HCT116 (cell line): ENCODE measurements around the gene EFS.

Experiments used
- CTCF ChIP-seq, 3 experiments: fragments of 200-600 bp in 1 of 3; sonication (generic) in 1 of 3; IDR thresholded peaks in 2 of 3; conservative IDR thresholded peaks in 1 of 3; 2 replicates each; pipeline ENCODE4 v1.5.1; 2012 to 2017; ENCODE audit warnings: low read depth in 2 of 3, low read length in 2 of 3, antibody characterized with exemption in 1 of 3, borderline replicate concordance in 1 of 3, control low read depth in 1 of 3, mild to moderate bottlenecking in 1 of 3, mixed read lengths in 1 of 3, mixed run types in 1 of 3, moderate library complexity in 1 of 3; ENCODE audit not compliant: insufficient read depth in 1 of 3
- EGR1 ChIP-seq: IDR thresholded peaks from 2 replicates; pipeline ENCODE4 v1.6.1; 2012; ENCODE audit warnings: low read depth
- ELF1 ChIP-seq: IDR thresholded peaks from 2 replicates; pipeline ENCODE4 v1.6.1; 2012; ENCODE audit warnings: low read depth, borderline replicate concordance
- EZH2 ChIP-seq: fragments of 200-600 bp; sonication (generic); IDR thresholded peaks from 2 replicates; pipeline ENCODE4 v1.6.1; 2017; ENCODE audit warnings: antibody characterized with exemption, mixed run types
- FOSL1 ChIP-seq: IDR thresholded peaks from 2 replicates; pipeline ENCODE4 v1.6.1; 2012; ENCODE audit warnings: low read depth
- JUND ChIP-seq: IDR thresholded peaks from 2 replicates; pipeline ENCODE4 v1.6.1; 2012
- SP1 ChIP-seq: IDR thresholded peaks from 2 replicates; pipeline ENCODE4 v1.6.1; 2012; ENCODE audit warnings: low read depth
- YY1 ChIP-seq: IDR thresholded peaks from 2 replicates; pipeline ENCODE4 v1.6.1; 2011; ENCODE audit warnings: low read length, low read depth, moderate library complexity, mild to moderate bottlenecking; ENCODE audit not compliant: insufficient replicate concordance; ENCODE audit errors: extremely low read depth
- ZBTB33 ChIP-seq: IDR thresholded peaks from 2 replicates; pipeline ENCODE4 v1.6.1; 2011; ENCODE audit warnings: mild to moderate bottlenecking, low read length, moderate library complexity; ENCODE audit not compliant: insufficient replicate concordance; ENCODE audit errors: extremely low read depth

GRCh38 chr14:23358042-23358441 is 6.9 kb downstream of the EFS start:
- TF ChIP-seq SP1 = no peak
- no peak for TF ChIP-seq EGR1
- no peak for TF ChIP-seq ELF1
- TF ChIP-seq CTCF (IDR thresholded peaks at IDR 0.05 in 2 of 3, conservative IDR thresholded peaks at IDR 0.05 in 1 of 3; ENCODE audit: borderline replicate concordance in 1 of 3, insufficient read depth in 1 of 3, low read depth in 2 of 3, low read length in 2 of 3) = no peak
- no peak for TF ChIP-seq FOSL1
- TF ChIP-seq YY1 = no peak
- no peak for TF ChIP-seq JUND
- no peak for TF ChIP-seq EZH2
- TF ChIP-seq ZBTB33 = no peak
